ENCODE measurements around the gene SMG1.

Gene SMG1

DNA sequence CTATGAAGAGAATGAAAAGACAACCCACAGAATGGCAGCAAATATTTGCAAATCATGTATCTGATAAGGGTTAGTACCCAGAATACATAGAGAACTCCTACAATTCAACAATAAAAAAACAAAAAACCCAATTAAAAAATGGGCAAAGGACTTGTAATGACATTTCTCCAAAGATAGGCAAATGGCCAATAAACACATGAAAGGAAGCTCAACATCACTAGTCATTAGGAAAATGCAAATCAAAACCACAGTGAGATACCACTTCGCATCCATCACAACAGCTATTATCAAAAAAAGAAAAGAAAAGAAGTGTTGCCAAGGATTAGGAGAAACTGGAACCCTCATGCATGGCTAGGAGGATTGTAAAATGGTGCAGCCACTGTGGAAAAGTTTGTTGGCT is 79.8 kb downstream of the SMG1 start:
- DNase-seq (ENCODE audit: low spot score) = no peak

DNA sequence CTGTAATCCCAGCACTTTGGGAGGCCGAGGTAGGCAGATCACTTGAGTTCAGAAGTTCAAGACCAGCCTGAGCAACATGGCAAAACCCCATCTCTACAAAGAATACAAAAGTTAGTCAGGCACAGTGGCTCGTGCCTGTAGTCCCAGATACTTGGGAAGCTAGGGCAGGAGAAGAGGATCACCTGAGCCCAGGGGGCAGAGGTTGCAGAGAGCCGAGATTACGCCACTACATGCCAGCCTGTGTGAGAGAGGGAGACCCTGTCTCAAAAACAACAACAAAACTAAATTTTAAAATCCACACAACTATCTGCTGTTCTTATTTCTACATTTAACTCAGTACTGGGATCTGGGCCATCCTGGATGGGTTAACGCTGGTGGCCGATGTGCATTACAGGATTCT is 83.6 kb downstream of the SMG1 start:
- DNase-seq (ENCODE audit: low spot score) = no peak

DNA sequence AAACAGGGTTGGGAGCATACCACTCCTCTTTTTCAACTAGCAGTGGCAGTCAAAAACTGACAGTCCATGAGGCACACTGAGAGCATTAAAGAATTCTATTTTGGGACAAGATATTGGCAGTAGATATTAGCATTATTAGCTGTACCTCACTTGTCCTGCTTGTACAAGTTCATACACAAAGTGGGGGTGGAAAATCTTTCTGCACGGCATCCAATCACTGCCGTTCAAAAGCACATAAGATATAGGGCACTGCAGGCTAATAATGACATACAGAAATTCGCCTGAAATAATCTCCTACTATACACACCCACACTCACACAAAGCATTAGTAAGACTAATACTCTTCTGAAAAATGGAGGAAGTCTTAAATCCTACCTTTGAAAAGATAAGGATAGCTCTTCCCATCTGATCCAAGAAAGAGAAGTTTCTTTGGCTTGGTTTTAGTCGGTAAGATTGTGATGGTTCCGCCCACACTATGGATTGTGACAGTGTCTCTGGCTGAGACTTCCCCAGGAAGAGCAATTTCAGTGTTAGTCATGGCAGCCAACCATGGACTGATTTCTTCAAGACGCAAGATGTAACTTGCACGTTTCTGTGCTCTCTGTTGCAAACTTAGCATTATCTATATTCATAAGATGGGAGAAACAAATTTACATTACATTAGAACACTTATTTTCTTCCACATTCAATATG is 84.2 kb downstream of the SMG1 start:
- DNase-seq (ENCODE audit: low spot score) = no peak

DNA sequence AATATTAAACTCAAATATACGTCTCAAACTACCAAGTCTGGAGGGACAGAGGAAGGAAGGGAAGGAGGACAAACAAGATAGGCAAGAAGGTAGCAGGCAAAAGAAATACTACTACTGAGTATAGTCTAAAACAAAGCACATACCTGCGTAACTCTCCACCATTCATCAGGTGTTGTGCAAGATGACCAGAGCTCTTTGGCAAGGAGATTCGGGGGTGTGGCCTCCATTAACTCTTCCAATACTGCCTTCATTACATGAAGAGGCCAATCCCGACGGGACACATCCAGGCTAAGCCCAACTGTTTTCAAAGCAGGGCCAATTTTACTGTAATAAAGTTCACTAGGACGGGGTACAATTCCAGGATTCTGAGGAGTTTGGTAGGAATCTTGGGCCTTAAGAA is 86.7 kb downstream of the SMG1 start:
- DNase-seq (ENCODE audit: low spot score) = no peak

DNA sequence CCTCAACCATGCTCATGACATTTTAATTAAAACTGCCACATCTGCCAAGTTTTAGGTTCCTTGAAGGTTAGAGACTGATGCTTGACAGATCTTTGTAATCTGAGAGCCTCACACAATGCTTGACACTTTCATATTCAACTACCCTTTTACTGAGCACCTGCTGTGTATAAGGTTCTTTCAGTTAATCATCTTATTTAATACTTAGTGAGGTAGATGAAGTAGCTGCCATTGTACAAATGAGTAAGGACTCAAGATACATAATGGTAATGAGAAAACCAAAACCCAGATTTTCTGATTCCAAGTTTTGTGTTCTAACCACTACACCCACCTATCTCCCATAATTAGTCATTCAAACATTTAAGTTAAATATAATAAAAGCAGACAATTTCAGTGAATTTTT is 89.5 kb downstream of the SMG1 start:
- no peak for DNase-seq (ENCODE audit: low spot score)

DNA sequence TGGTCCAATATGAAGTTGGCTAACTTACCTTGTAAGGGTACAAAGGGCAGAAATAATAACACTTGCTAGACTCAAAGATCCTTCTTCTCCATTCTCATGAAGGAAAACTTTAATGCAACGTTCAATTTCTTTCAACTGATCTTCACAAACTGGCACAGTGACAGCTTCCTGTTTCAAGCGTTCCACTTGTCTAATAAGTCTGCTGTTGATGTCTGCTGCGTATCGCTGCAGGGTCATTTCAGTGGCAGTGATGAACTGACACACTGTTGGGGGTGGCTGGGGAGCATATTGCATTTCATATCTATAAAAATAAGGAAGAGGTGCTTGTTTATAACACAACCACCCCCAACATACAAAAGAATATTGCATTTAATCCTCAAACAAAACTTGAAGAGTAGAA is 91.3 kb downstream of the SMG1 start:
- DNase-seq (ENCODE audit: low spot score) = no peak

DNA sequence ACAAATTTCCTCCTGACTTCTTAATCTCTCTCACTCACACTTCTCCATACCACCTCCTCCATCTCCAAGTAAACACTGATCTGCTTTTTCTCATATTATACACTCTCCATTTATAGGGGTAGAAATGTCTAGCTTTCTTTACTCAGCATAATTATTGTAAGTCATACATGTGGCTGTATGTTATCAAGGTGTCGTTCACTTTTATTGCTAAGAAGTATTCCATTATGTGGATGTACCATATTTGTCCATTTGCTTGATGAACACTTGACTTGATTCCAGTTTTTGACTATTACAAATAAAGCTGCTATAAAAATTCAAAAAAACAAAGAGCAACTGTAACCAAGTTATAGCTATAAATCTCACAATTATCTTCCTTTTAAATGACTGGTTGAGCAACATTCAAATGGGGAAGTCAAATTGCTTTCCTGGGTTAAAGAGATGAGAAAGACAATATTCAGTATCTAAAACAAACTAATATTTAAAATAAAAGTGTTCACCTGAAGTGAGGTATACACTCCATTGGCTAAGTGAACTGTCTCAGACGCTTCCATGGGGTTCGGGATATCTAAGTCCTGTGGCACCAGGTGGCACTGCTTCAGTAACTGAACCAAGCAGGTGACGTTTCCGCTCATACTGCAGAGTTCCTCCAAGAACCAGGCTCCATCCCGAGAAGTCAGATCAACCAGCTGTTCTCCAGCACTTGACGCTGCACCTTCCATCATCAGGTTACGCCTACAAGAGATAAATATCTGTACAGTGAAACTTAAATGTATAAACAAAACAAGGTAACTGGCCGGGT is 92.3 kb downstream of the SMG1 start:
- DNase-seq (ENCODE audit: low spot score) = no peak

DNA sequence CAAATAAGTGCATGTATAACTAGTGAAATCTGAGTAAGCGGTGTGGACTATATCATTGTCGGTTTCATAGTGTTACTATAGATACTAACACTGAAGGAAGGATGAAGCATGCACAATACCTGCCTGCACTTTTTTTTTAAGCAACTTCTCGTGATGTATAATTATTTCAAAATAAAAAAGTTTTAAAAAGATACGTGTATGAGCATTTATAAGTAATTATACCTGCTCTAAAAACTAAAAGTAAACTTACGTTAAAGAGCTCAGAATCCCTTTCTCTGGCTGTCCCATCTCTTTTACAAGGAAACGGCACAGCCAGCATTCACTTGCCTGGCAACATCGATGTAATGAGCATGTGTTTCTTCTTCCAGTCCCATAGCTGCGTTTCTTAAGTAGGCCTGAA is 93.6 kb downstream of the SMG1 start:
- no peak for DNase-seq (ENCODE audit: low spot score)

DNA sequence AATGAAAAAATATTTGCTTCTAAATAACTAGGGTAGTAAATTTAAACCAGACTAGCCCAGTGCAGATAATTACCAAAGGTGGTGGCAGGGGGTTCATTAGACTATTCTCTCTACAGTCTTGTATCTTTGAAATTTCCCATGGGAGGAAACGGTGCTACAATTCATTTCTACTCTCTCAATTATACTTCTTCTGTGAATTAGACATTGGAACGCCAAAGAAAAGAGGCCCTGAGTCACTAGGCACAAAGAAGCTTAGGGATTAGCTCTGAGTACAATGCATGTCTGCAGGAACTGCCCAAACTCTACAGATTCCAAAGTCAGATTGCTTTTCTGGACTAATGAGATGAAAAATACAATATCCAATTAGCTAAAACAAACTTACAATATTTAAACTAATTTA is 94.2 kb downstream of the SMG1 start:
- no peak for DNase-seq (ENCODE audit: low spot score)

DNA sequence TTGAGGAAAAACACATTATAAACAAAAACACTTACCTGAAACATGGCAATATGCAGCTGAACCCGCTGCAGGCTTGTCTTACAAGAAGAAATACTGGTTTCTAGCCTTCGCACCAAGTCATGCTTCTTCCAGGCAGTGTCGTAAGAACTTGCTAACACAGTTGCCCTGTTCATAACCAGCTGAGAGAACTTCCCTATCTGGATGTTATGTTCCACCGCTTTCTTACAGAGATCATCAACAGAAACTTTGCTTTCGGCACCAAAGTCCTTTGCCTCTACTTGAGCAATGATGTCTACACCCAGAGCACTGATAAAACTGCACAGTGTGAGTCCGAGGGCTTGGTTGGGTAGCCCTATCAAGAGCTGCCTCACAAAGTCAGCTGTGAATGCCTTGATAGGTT is 97.0 kb downstream of the SMG1 start:
- DNase-seq (ENCODE audit: low spot score) = no peak

DNA sequence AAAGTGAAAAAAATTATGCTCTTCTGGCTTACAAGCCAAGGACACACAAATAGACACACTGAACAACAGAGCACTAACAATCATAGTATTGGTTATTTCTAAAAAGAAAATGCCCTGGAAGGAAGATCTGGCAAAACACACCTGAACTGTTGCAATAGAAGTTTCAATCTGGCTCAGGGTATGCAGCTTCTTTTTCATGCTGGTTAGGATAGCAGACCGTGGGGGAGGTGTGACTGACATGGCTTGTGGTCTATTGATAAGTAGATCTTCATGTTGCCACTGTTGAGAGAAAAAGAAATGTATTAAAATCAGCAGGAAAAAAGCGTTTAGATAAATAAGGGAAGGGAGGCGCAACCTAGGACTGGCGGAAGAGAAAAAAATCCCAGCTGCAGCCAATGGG is 98.3 kb downstream of the SMG1 start:
- DNase-seq (ENCODE audit: low spot score) = no peak

DNA sequence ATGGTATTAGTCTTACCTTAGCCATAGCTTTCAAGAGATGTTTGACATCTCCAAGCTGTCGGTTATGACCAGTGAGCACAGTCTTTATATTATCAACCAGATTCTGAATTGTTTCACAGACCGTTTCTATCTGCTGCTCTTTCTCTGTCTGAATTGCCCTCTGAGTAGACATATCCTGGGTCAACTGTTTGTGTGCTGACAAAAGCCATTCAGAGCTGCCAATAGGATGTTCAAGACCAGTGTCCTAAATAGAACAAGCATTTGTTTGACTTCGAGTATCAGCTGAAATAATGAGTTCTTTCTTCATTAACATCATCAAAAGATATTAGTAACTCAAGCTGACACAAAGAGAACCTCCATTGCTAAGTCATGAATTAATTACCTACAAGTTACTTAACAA is 109.9 kb downstream of the SMG1 start:
- no peak for DNase-seq (ENCODE audit: low spot score)

DNA sequence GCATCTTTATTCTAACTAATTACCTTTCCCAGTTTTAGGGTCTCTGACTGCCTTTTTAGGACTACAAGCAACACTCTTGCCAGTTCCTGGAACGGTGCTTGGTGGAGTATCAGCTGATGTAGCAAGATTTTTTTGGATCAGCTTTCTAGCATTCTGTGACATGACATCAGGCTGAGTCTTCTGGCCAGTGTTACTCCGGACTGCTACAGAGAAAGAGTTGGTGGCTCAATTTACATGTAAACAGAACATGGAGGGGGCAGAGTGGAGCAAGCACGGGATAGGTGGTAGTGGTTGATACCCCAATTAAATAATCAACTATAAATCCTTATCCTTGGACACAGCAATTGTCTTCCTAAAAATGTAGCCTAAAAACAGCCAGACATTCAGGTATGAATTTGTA is 114.3 kb downstream of the SMG1 start:
- DNase-seq (ENCODE audit: low spot score) = no peak

DNA sequence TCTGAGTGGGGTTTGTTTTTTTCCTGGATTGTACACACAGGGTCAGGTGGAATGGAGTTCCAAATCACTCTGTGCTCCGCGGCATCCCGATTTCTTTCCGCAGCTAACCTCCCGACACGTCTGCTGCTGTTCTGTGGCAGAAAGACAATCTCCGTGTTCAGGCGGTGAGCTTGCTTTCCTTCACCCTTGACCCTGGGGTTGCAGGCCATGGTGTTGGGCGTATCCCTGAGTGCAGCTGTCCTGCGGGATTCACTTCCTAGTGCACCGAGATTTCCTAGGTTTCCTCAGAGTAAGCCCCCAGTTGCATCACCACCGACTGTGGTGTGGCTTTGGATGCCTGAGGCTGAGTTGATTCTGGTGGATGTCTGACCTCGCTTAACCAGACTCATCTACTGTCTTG is 117.0 kb downstream of the SMG1 start:
- no peak for DNase-seq (ENCODE audit: low spot score)

DNA sequence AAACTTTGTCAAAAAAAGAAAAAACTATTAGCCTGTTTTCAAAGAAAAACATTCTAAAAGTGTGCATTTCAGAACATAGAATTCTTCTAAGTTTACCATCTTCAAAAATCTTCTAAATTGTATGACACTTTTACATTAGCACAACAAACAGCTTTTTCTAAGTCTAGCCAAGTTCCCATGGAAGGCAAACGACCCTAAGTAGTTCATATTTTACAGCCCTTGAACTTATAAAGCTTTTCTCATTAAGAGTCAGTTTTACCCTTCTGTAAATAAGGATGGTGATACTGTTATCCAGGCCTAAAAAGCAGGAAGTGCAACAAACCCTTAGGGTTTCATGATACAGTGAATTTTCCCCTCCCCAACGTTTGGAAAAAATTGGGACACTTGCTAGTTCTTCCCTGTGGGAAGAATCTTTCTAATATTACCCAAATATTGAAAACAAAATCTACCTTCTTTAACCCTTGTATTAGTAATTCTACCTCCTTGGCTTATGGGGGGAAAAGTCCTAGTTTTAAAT is 120.9 kb downstream of the SMG1 start:
- DNase-seq (ENCODE audit: low spot score) = no peak

DNA sequence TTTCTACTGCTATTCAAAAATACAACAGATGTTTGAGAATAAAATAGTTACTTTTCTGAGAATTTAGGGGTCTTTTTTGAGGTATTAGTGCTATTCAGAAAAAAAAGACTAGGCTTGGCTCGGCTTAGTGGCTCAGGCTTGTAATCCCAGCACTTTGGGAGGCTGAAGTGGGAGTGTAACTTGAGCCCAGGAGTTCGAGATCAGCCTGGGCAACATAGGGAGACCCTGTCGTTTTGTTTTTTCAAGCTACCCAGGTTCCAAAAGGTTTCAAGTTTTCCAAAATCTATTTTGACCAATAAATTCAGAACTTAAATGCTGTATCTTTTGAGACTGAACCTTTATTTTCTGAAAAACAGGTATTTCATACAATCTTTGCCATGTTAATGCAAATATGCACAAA is 121.7 kb downstream of the SMG1 start:
- DNase-seq (ENCODE audit: low spot score) = no peak

DNA sequence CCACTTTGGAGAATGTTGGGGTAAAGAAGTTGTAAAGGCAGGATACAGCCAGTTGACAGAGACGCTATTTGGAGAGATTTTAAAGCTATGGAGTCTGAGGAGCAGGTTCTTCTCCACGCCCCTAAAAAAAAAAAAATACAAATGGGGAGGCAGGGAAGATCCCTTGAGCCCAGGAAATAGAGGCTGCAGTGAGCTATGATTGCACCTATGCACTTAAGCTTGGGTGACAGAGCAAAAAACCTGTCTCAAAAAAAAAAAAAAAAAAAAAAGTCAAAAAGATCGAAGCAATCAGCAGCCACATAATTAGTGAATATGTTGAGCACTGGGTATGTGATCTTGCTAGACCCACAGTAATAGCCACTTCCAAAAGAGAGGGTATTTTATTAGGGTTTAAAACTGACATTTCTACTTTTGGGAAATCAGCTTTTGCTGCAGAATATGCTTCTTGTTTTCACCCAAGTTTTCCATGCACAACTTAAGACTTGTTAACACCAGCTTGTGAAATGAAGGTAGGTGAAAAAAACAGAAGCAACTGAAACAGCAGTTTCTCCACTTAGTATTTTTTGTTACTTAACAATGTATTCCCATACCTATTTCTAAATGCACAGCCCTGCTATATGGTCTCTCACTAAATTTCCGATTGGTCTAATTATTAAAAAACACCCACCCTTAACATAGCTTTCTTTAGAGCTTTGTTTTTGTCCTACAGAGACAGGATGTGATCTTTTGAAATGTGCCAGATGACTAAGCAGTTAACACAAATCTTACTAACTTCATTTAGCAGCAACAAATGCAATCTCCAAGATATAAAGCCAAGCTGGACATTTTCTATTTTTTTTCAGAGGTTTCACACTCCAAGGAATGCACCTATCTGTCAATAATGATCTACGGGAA is 122.4 kb downstream of the SMG1 start:
- DNase-seq (ENCODE audit: low spot score) = no peak

DNA sequence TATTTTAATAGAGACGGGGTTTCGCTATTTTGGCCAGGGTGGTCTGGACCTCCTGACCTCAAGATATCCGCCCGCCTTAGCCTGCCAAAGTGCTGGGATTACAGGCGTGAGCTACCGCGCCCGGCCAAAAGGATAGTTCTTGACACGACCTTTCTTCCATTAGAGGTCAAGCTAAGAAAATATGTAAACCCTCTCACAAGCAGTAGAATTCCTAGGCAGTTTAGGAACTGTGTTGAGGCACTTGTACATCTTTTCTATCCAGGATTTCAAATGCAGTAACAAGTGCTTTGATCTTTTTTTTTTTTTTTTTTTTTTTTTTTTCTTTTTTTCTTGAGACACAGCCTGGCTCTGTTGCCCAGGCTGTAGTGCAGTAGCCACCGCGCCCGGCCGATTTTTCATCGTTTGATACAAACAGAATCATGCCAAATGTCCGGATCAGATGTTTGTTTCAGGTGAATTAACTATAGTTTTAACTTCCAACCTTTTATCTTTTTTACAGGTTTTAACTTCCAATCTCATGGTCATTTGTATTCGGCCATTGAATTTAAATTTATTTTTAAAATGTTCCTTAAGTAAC is 123.4 kb downstream of the SMG1 start:
- DNase-seq (ENCODE audit: low spot score) = no peak

DNA sequence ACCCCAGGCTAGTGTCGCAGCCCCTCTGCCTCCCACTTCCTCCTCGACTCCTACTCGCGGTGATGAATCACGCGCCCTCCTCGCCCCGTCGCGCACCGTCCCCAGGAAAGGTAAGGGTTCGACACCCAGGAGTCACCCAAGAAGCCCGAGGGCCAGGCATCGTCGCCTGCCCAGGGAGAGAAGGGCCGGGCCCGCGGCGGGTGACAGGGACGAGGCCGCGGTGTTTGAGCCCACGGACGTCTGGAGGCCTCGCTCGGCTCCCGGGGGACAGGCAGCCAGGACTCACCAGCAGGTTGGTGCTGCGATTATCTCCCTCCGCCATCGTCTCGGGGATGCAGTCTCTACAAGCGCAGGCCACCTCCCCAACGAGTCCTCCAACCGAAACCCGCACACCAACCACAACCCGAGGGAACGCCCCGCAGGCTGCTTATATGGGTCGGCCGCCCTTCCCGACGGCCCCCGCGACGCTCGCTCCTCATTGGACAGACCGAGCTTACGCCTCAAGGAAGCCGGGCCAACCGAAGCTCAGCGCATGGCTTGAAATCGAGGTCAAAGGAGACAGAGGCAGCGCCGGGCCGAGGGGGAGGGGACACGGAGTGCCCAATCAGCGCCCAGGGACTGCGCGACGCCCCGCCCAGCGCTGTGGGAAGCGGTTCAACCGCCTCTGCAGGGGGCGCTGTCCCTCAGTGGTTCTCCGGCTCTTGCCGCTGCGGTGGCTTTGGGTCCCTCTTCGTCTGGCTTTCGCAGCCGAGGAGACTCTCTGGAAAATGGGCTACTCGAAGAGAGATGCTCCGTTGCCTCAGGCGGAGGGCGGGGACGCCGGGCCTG is 124.8 kb downstream of the SMG1 start, which contains the start of gene ARL6IP1:
Gene ARL6IP1, minus strand, starts transcription at position 405 of the 828 bp plus-strand sequence. Its CDS starts 83 bp downstream, at position 322.
- DNase-seq (ENCODE audit: low spot score) = peak; percentile 99

DNA sequence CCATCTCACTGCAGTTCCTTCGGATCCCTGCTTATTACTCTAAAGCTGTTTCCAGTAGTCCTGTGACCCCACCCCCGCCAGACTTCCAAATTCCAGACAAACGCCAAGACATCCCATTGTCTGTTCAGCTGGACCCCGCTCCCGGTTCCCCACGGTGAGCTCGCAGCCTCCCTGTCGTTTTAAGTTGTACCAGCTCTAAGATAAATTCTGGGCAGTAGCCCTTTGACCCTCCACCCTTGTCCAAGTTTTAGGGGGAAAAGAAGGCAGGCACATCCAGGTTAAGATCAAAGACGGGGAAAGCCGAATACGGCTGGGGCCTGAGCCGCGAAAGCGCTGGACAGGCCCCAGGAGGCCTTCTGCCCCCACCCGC is 125.4 kb downstream of the SMG1 start:
- DNase-seq (ENCODE audit: low spot score) = no peak

DNA sequence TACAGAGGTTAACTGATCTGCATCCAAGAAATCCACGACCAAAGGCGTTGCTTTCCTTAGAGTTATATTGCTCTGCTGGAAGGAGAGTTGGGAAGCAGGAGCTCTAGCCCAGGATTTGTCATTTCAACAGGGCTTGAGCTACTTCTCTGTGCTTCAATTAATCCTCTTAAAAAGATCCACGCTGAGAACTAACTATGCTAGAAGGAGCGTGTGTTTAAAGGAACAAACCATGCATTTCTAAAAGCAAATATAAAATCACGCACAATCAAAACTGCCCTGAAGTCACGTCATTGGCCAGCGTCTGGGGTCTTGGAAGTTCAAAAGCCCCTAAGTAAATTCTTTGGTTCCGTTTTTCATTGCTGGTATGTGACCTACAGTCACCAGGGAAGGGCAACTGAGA is 125.9 kb downstream of the SMG1 start:
- DNase-seq (ENCODE audit: low spot score) = no peak
